ENCODE data around the gene ADAMTSL5.

The ADAMTSL5 gene

GRCh38 chr19:1495799-1496713 lies 16.8 kb downstream of the ADAMTSL5 start:
- DNase-seq (ENCODE audit: low read depth), result no peak

- DNase-seq (ENCODE audit: low read depth), result no peak
Observed at GRCh38 chr19:1495051-1495798, 17.6 kb downstream of the ADAMTSL5 start.

GRCh38 chr19:1494115-1494815 lies 18.6 kb downstream of the ADAMTSL5 start:
- no peak for DNase-seq (ENCODE audit: low read depth)

GRCh38 chr19:1492474-1493006 lies 20.3 kb downstream of the ADAMTSL5 start:
- DNase-seq (ENCODE audit: low read depth), result no peak

- DNase-seq (ENCODE audit: low read depth), result no peak
Observed at GRCh38 chr19:1491849-1492170, 21.0 kb downstream of the ADAMTSL5 start.

- DNase-seq (ENCODE audit: low read depth), result no peak
Observed at GRCh38 chr19:1491114-1491848, 21.5 kb downstream of the ADAMTSL5 start, which contains the start of gene REEP6. Gene REEP6, plus strand, starts transcription at chr19:1491181. Its CDS starts 89 bp downstream, at chr19:1491270.

- peak; percentile 95 for DNase-seq (ENCODE audit: low read depth)
Observed at GRCh38 chr19:1490311-1491113, 22.3 kb downstream of the ADAMTSL5 start, which contains the start of gene PCSK4. Gene PCSK4, minus strand, starts transcription at chr19:1490350. Its CDS starts 4 bp downstream, at chr19:1490346.

GRCh38 chr19:1489463-1490310 lies 23.1 kb downstream of the ADAMTSL5 start:
- DNase-seq (ENCODE audit: low read depth), result no peak

GRCh38 chr19:1488282-1488601 lies 24.6 kb downstream of the ADAMTSL5 start:
- DNase-seq (ENCODE audit: low read depth), result no peak

GRCh38 chr19:1487576-1488281 lies 25.1 kb downstream of the ADAMTSL5 start:
- no peak for DNase-seq (ENCODE audit: low read depth)

- no peak for DNase-seq (ENCODE audit: low read depth)
Observed at GRCh38 chr19:1486720-1487575, 25.9 kb downstream of the ADAMTSL5 start.

- DNase-seq (ENCODE audit: low read depth), result no peak
Observed at GRCh38 chr19:1483979-1484428, 28.8 kb downstream of the ADAMTSL5 start.

GRCh38 chr19:1483131-1483978 lies 29.5 kb downstream of the ADAMTSL5 start:
- DNase-seq (ENCODE audit: low read depth), result no peak

GRCh38 chr19:1482361-1483130 lies 30.3 kb downstream of the ADAMTSL5 start:
- no peak for DNase-seq (ENCODE audit: low read depth)

- no peak for DNase-seq (ENCODE audit: low read depth)
Observed at GRCh38 chr19:1481893-1482360, 30.9 kb downstream of the ADAMTSL5 start.

GRCh38 chr19:1481224-1481892 lies 31.5 kb downstream of the ADAMTSL5 start:
- no peak for DNase-seq (ENCODE audit: low read depth)
